GM10266 (cell line): ENCODE data around the gene HADH.
"Not testable (repeated sequence)": the region's sequence is repeated elsewhere in the genome, so short reads cannot be mapped to it uniquely, and the experiment has no call there.

Source experiments
- DNase-seq: peaks from one replicate; pipeline ENCODE4 v3.0.0; 2012; ENCODE audit errors: extremely low spot score
- CTCF ChIP-seq: IDR thresholded peaks from 2 replicates; pipeline ENCODE4 v1.5.1; 2012; ENCODE audit warnings: mild to moderate bottlenecking, low read depth; ENCODE audit not compliant: control insufficient read depth, insufficient read depth; ENCODE audit errors: missing control alignments

The HADH gene

GRCh38 chr4:108005807-108006206 lies 16.1 kb downstream of the HADH start:
- no peak for DNase-seq
- TF ChIP-seq CTCF: no peak

GRCh38 chr4:108006361-108006760 lies 16.7 kb downstream of the HADH start:
- DNase-seq: no peak
- no peak for TF ChIP-seq CTCF

- DNase-seq: no peak
- TF ChIP-seq CTCF: no peak
These were observed 18.3 kb downstream of the HADH start for GRCh38 chr4:108007984-108008383.

- TF ChIP-seq CTCF: no peak
- DNase-seq: no peak
These were observed 19.0 kb downstream of the HADH start for GRCh38 chr4:108008721-108009120.

- no peak for DNase-seq
These were observed 20.5 kb downstream of the HADH start for GRCh38 chr4:108010167-108010566.

GRCh38 chr4:108012382-108012781 lies 22.7 kb downstream of the HADH start:
- not testable (repeated sequence) for DNase-seq

More at GRCh38 chr4:108010167-108010566, 20.5 kb downstream of the HADH start:
- no peak for TF ChIP-seq CTCF

GRCh38 chr4:108013327-108013726 lies 23.6 kb downstream of the HADH start:
- no peak for DNase-seq
- no peak for TF ChIP-seq CTCF

- no peak for DNase-seq
- no peak for TF ChIP-seq CTCF
These were observed 24.3 kb downstream of the HADH start for GRCh38 chr4:108013955-108014354.
